HL-60 (cell line): Measurements from ENCODE around the gene GRK6.
"Not testable (repeated sequence)": the region's sequence is repeated elsewhere in the genome, so short reads cannot be mapped to it uniquely, and the experiment has no call there.

Experiments
- DNase-seq, 2 experiments: peaks; one replicate each; pipeline ENCODE4 v3.0.0-alpha.2; 2010 to 2020; ENCODE audit warnings: low read depth in 1 of 2, low spot score in 1 of 2
- H3K27ac ChIP-seq: fragments of 250-450 bp; sonication (Bioruptor Pico); replicated peaks from 2 replicates; pipeline ENCODE4 v1.5.1; 2020; ENCODE audit warnings: mild to moderate bottlenecking, moderate library complexity
- H3K27me3 ChIP-seq: fragments of 250-450 bp; sonication (Bioruptor Pico); 2 replicates; pipeline ENCODE4 v1.5.1; 2021; ENCODE audit warnings: mild to moderate bottlenecking, moderate library complexity; ENCODE audit not compliant: insufficient read depth, poor library complexity, severe bottlenecking
- H3K4me3 ChIP-seq: replicated peaks from 2 replicates; pipeline ENCODE4 v1.5.1; 2011; ENCODE audit warnings: mild to moderate bottlenecking, control low read depth, low read length; ENCODE audit not compliant: insufficient read depth
- GABPA ChIP-seq: IDR thresholded peaks from 2 replicates; pipeline ENCODE4 v1.6.1; 2012; ENCODE audit warnings: low read depth
- POLR2AphosphoS5 ChIP-seq: IDR thresholded peaks from 2 replicates; pipeline ENCODE4 v1.6.1; 2012; ENCODE audit warnings: low read depth
- SPI1 ChIP-seq: IDR thresholded peaks from 2 replicates; pipeline ENCODE4 v1.6.1; 2012; ENCODE audit warnings: low read depth, mild to moderate bottlenecking, borderline replicate concordance
- TF ChIP-seq, protein P1 (sequence below): IDR thresholded peaks from one replicate; pipeline ENCODE4 v1.5.1; 2011; ENCODE audit warnings: low read length, control low read depth, inconsistent platforms; ENCODE audit not compliant: insufficient read depth
- TF ChIP-seq, protein P2 (sequence below): IDR thresholded peaks from 2 replicates; pipeline ENCODE4 v1.6.1; 2012; ENCODE audit warnings: low read depth; ENCODE audit not compliant: insufficient replicate concordance

GRK6 gene

DNA sequence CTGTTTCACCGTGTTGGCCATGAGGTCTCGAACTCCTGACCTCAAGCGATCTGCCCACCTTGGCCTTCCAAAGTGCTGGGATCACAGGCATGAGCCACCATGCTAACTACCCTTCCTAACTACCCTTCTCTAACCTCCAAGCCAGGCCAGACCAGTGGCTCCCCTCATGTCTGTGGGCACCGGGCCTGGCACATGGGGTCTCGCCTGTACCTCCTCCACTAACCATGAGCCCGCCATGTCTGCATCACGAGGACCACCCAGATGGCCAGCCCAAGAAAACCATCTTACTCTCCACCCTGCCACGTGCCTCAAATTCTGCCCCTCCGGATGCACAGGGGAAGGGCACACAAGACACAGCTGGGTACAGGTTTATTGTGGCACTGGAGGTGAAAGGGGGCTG lies 56.6 kb downstream of the GRK6 start:
- Histone ChIP-seq H3K27ac (no peak overlapping the region), H3K4me3 (no peak overlapping the region), H3K27me3 (no peaks in the 10 kb centered on the region)
- TF ChIP-seq, protein P1, sequence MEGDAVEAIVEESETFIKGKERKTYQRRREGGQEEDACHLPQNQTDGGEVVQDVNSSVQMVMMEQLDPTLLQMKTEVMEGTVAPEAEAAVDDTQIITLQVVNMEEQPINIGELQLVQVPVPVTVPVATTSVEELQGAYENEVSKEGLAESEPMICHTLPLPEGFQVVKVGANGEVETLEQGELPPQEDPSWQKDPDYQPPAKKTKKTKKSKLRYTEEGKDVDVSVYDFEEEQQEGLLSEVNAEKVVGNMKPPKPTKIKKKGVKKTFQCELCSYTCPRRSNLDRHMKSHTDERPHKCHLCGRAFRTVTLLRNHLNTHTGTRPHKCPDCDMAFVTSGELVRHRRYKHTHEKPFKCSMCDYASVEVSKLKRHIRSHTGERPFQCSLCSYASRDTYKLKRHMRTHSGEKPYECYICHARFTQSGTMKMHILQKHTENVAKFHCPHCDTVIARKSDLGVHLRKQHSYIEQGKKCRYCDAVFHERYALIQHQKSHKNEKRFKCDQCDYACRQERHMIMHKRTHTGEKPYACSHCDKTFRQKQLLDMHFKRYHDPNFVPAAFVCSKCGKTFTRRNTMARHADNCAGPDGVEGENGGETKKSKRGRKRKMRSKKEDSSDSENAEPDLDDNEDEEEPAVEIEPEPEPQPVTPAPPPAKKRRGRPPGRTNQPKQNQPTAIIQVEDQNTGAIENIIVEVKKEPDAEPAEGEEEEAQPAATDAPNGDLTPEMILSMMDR: no peak
- TF ChIP-seq GABPA: no peak
- DNase-seq: no peak

DNA sequence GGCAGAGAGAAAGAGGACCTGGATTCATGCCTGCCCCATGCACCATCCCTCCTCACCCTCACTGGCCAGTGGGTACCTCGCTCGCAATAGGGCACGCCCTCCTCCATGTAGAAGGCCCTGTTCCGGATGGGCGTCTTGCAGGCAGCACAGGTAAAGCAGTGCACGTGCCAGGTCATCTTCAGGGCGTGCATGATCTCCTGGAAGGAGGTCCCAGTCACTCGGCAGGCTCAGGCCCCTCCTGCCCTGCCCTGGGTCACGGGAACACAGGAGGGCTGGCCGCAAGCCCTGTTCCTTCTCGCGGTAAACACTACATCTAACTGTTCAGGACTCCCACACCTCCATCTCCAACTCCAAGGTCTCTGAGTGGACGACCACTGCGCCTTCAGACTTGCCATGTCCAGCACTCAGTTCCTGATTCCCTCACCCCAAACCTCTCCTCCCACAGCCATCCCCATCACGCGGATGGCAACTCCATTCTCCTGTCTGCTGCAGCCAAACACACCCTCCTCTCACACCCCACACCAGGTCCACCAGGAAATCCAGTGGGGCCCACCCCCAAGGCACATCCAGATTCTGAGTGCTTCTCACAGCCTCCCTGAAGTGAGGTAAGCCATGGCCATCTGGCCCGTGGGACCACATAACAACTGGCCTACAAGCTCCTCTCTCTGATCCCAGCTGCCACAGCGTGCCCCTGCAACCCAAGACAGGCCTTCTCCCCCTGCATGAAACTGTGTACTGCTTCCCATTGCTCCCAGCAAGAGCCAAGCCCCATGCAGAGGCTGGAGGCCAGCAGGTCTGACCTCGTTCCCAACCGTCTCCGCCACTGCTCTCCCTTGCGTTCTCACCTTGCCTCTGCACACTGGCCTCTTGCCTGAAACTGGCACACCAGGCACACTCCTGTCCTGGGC lies 57.8 kb downstream of the GRK6 start:
- Histone ChIP-seq H3K27ac (no peak overlapping the region), H3K4me3 (no peak overlapping the region), H3K27me3 (no peaks in the 10 kb centered on the region)
- DNase-seq: no peak
- TF ChIP-seq POLR2AphosphoS5: no peak; the same call in 1 of the 2 replicates
- TF ChIP-seq GABPA: no peak
- TF ChIP-seq SPI1: no peak
- TF ChIP-seq, protein P1: no peak
- TF ChIP-seq, protein P2, sequence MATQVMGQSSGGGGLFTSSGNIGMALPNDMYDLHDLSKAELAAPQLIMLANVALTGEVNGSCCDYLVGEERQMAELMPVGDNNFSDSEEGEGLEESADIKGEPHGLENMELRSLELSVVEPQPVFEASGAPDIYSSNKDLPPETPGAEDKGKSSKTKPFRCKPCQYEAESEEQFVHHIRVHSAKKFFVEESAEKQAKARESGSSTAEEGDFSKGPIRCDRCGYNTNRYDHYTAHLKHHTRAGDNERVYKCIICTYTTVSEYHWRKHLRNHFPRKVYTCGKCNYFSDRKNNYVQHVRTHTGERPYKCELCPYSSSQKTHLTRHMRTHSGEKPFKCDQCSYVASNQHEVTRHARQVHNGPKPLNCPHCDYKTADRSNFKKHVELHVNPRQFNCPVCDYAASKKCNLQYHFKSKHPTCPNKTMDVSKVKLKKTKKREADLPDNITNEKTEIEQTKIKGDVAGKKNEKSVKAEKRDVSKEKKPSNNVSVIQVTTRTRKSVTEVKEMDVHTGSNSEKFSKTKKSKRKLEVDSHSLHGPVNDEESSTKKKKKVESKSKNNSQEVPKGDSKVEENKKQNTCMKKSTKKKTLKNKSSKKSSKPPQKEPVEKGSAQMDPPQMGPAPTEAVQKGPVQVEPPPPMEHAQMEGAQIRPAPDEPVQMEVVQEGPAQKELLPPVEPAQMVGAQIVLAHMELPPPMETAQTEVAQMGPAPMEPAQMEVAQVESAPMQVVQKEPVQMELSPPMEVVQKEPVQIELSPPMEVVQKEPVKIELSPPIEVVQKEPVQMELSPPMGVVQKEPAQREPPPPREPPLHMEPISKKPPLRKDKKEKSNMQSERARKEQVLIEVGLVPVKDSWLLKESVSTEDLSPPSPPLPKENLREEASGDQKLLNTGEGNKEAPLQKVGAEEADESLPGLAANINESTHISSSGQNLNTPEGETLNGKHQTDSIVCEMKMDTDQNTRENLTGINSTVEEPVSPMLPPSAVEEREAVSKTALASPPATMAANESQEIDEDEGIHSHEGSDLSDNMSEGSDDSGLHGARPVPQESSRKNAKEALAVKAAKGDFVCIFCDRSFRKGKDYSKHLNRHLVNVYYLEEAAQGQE: no peak

DNA sequence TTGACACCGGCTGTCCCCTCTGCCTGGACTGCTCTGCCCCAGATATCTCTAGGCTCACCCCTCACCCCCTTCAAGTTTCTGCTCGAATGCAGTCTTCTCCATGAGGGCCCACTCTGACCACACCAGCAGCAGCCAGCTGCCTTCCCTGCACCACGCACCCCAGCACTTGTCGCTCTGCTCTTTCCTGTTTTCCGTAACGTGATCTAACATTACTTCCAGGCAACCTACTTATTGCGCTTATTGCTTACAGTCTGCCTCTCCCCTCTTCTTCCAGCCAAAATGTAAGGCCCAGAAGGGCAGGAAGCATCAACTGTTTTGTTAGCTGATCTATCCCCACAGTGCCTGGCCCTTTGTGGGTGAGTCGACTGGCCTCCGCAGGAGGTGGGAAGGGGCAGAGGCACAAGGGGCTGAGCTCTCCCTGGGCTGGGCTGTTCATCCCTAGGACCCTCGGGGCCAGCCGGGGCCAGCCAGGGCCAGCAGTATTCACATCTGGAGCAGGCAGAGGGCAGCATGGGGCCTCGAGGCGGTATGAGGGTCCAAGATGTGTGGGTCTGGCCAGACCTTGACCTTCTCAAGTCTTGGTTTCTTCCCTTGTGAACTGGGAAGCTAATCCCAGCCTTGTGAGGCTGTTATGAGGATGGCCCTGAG lies 58.5 kb downstream of the GRK6 start:
- Histone ChIP-seq H3K27ac (no peak overlapping the region), H3K4me3 (no peak overlapping the region), H3K27me3 (no peaks in the 10 kb centered on the region)
- no peak for DNase-seq
- TF ChIP-seq, protein P1: no peak
- TF ChIP-seq, protein P2: no peak
- TF ChIP-seq SPI1 (no peak), POLR2AphosphoS5 (no peak)

DNA sequence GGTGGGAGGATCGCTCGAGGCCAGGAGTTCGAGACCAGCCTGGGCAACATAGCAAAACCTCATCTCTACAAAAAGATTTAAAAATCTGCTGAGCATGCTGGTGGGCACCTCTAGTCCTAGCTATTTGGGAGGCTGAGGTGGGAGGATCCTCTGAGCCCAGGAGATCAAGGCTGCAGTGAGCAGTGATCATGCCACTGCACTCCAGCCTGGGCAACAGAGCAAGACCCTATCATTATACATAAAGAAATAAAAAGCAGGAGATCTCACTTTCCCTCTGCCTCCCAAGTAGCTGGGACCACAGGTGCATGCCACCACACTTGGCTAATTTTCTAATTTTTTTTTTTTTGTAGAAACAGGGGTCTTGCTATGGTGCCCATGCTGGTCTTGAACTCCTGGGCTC lies 59.3 kb downstream of the GRK6 start:
- not testable (repeated sequence) for H3K4me3 ChIP-seq, H3K27ac ChIP-seq, H3K27me3 ChIP-seq, DNase-seq
